ENCODE results near the gene DNAH14. TPM values are rescaled to one million over a fixed set of nuclear protein-coding genes. Genes with fewer than 3 reads are reported as not detected.
A peak's percentile ranks its signal among the peaks of the same experiment; 100 is the strongest.

The DNAH14 gene
- polyA plus RNA-seq, 2 of the 4 experiments (the other 2 are of a cell fraction), result 15.9 to 35.8 TPM

GRCh38 chr1:225418598-225418997 is 489.1 kb downstream of the DNAH14 start:
- FAIRE-seq (no peak), ATAC-seq (no peak), DNase-seq (ENCODE audit: low read depth in 1 of 2, low spot score in 1 of 2) (no peak)
- CTCF ChIA-PET, result interaction anchor here (0.8 kb wide), 1 partner anchor 56 kb away, joined by 3 read pairs; no protein-coding TSS in a partner anchor
- H3K4me2 ChIP-seq, result no peak overlapping the region
- no peak overlapping the region for H3K27ac ChIP-seq
- 89% methylated on average over 4 of the region's 4 CpGs for WGBS (ENCODE audit: missing lambda C conversion rate)
- TF ChIP-seq CEBPB (IDR thresholded peaks at IDR 0.05), result no peak
- TF ChIP-seq HES2 (IDR thresholded peaks at IDR 0.05), result no peak
- no peak for TF ChIP-seq NFE2L2 (conservative IDR thresholded peaks at IDR 0.05; ENCODE audit: low read length)
- no peak for TF ChIP-seq HOXB13 (CRISPR knock-in tag; IDR thresholded peaks at IDR 0.05; ENCODE audit: low read depth)
- TF ChIP-seq NPAS2 (CRISPR knock-in tag; IDR thresholded peaks at IDR 0.05; ENCODE audit: borderline replicate concordance), result no peak
- TF ChIP-seq POLR2AphosphoS2 (conservative IDR thresholded peaks at IDR 0.05; ENCODE audit: low read length), result no peak
- TF ChIP-seq ZSCAN20 (CRISPR knock-in tag; IDR thresholded peaks at IDR 0.05), result no peak
- no peak for TF ChIP-seq KDM5A (IDR thresholded peaks at IDR 0.05)
- TF ChIP-seq MAZ (IDR thresholded peaks at IDR 0.05; ENCODE audit: borderline replicate concordance, low read depth, low read length), result no peak
- TF ChIP-seq HEYL (CRISPR knock-in tag; IDR thresholded peaks at IDR 0.05), result no peak
- no peak for TF ChIP-seq USF2 (IDR thresholded peaks at IDR 0.05)
- no peak for TF ChIP-seq CBX8 (IDR thresholded peaks at IDR 0.05)
- TF ChIP-seq RCOR1 (IDR thresholded peaks at IDR 0.05; ENCODE audit: low read depth, low read length), result no peak
- no peak for TF ChIP-seq HDAC2 (IDR thresholded peaks at IDR 0.05)
- TF ChIP-seq BCL3 (IDR thresholded peaks at IDR 0.05), result no peak
- TF ChIP-seq SREBF2 (IDR thresholded peaks at IDR 0.05), result no peak
- no peak overlapping the region for H3K4me3 ChIP-seq
- H3K9me3 ChIP-seq, result no peaks in the 10 kb centered on the region
- POLR2A ChIA-PET, result no interaction called here
- peaks cover 13% of the 10 kb centered on the region for H3K4me1 ChIP-seq

- Histone ChIP-seq H3K4me1 (peaks cover 43% of the 10 kb centered on the region), H3K4me2 (peak overlapping the region; percentile 39; the same call in 2 of the 3 replicates), H3K4me3 (no peak overlapping the region), H3K9me3 (no peaks in the 10 kb centered on the region), H3K27ac (no peak overlapping the region)
- DNase-seq (ENCODE audit: low read depth in 1 of 2, low spot score in 1 of 2), result no peak
- ATAC-seq, result no peak
- WGBS (ENCODE audit: missing lambda C conversion rate), result 83% methylated on average over 14 of the region's 14 CpGs
- FAIRE-seq, result no peak
- TF ChIP-seq CHD2 (IDR thresholded peaks at IDR 0.05; ENCODE audit: low read length, partially characterized antibody), result no peak
- TF ChIP-seq CHD4 (IDR thresholded peaks at IDR 0.05; ENCODE audit: borderline replicate concordance), result no peak
- TF ChIP-seq MAZ (IDR thresholded peaks at IDR 0.05; ENCODE audit: borderline replicate concordance, low read depth, low read length), result no peak
- TF ChIP-seq BCL3 (IDR thresholded peaks at IDR 0.05), result no peak
- no peak for TF ChIP-seq GATA3 (IDR thresholded peaks at IDR 0.05; ENCODE audit: borderline replicate concordance)
- no peak for TF ChIP-seq NPAS2 (CRISPR knock-in tag; IDR thresholded peaks at IDR 0.05; ENCODE audit: borderline replicate concordance)
- no peak for TF ChIP-seq HOXB13 (CRISPR knock-in tag; IDR thresholded peaks at IDR 0.05; ENCODE audit: low read depth)
- POLR2A ChIA-PET, result interaction anchor here (0.8 kb wide), 1 partner anchor 13 kb away, joined by 3 read pairs; no protein-coding TSS in a partner anchor
- CTCF ChIA-PET, result interaction anchor here (1.3 kb wide), 1 partner anchor 14 kb away, joined by 3 read pairs; no protein-coding TSS in a partner anchor
Observed at GRCh38 chr1:225422031-225422605, 492.6 kb downstream of the DNAH14 start.

Data from A549 (cell line).